ENCODE data around the gene TCF7L2. TPM values are rescaled to one million over a fixed set of nuclear protein-coding genes. Genes with fewer than 3 reads are reported as not detected.

TCF7L2 gene
- total RNA-seq, 3 donors from 2014 or later, result 0.76 to 1.9 (median 0.90) TPM

DNA sequence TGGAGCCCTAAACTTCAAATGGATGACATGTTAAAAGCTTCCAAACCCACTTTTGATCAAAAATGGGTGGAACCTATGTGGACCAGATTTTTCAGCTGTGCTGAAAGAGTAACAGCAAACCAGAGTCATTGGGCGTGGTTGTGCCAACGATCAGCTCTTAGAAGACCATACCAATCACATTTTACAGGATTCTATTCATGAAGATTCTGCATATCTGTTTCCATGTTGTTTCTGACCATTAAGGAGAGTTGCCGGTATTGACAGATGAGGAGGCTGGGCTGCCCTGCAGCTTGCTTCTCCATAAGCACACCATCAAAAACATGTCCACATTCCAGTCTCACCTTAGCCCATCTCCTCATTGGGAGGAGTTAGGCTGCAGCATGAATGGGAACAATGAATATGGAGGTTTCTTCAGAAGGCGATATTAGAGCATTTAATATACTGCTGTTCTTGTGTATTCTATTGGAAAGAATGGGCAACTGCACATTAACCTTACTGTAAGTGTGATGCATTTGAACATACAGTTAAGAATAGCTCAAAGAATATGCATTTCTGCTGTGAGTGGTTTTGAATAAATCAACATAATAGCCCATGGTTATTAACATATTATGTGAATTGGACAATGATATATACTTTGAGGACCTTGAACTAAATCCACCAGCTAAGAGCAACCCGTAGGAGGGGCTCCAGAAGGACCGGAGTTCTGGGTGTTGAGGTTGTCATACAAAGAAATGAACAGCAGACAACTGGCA, 116.7 kb downstream of the TCF7L2 start:
- DNase-seq, result no peak
- Mint-ChIP-seq H3K36me3 (ENCODE audit: insufficient read depth) (no peaks in the 10 kb centered on the region), H3K4me3 (no peak overlapping the region), H3K27me3 (ENCODE audit: low read depth) (no peaks in the 10 kb centered on the region), H3K4me1 (ENCODE audit: low read depth) (no peaks in the 10 kb centered on the region), H3K9me3 (no peaks in the 10 kb centered on the region)
- no peak for ATAC-seq

DNA sequence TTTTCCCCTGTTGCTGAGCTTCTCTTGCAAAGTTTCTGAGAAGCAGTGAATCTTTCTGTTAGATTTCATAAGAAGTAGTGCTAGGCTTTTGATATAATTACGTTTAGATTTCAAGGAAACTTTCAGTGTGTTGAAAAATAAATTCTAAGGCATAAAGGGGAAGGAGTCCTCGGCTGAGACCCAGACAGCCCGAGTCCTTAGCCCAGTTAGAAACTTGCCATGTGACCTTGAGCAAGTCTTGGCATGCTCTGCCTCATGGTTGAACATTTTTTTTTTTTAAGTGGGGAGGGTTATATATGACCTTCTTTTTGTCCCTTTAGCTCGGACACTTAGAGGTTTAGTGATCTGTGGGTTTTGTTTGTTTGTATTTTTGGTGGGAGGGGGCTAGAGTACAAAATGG, 117.5 kb downstream of the TCF7L2 start:
- Mint-ChIP-seq H3K4me3 (no peak overlapping the region), H3K4me1 (ENCODE audit: low read depth) (no peaks in the 10 kb centered on the region), H3K27me3 (ENCODE audit: low read depth) (no peaks in the 10 kb centered on the region), H3K9me3 (no peaks in the 10 kb centered on the region), H3K36me3 (ENCODE audit: insufficient read depth) (no peaks in the 10 kb centered on the region)
- DNase-seq (no peak), ATAC-seq (no peak)

DNA sequence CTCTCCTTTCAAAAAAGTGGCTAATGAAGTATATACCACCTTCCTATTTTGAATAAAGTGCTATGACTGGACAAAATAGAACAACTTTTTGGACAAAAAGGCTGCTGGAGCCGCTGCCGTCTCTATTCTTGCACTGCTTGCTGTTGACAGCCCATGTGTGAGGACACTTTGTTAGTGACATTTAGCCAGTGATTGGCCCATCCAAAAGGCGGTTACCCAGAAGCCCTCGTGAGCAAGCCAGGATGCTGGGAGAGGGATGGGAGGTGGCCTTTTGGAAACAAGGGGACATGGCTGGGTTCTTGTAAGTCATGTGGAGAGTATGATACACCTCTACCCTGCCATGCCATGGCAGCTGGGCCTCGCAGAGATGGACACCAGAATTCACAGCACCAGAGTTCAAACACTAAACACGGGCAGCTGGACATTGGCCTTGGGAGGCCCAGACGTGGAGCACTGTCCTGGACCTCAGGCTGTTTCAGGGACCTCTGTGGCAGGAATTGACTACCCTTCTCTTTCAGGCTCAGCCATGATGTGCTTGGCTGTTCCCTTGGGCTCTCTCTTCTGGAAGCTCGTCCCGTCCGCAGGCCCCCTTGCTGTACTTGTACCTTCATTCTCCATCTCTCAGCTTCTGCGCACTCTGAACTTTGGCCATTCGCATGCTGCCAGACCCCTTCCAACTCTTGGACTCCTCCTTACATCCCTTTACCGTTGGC, 118.3 kb downstream of the TCF7L2 start:
- ATAC-seq (no peak), DNase-seq (no peak)
- H3K36me3 Mint-ChIP-seq (ENCODE audit: insufficient read depth), result no peaks in the 10 kb centered on the region
- no peaks in the 10 kb centered on the region for H3K4me1 Mint-ChIP-seq (ENCODE audit: low read depth)
- no peaks in the 10 kb centered on the region for H3K9me3 Mint-ChIP-seq
- no peaks in the 10 kb centered on the region for H3K27me3 Mint-ChIP-seq (ENCODE audit: low read depth)
- no peak overlapping the region for H3K4me3 Mint-ChIP-seq

DNA sequence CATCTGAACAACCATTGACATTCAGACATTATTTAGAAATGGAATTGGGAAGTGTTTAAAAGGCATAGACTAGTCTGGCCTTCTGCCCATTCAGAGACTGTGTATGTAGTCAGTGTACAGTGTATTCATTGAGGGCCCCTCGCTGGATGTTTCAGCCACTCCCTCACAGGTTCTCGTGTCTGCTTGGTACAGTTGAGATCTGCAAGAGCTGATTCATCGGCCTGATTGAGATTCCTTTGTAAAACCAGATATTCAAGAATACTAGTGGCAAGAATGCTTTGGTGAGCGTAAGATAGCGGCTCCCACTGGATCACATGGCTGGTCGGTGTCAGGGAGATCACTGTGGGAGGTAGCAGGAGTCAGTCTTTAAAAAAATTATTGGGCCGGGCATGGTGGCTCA, 119.5 kb downstream of the TCF7L2 start:
- DNase-seq, result no peak
- no peaks in the 10 kb centered on the region for H3K9me3 Mint-ChIP-seq
- H3K4me3 Mint-ChIP-seq, result no peak overlapping the region
- H3K4me1 Mint-ChIP-seq (ENCODE audit: low read depth), result no peaks in the 10 kb centered on the region
- ATAC-seq, result no peak
- H3K27me3 Mint-ChIP-seq (ENCODE audit: low read depth), result no peaks in the 10 kb centered on the region
- H3K36me3 Mint-ChIP-seq (ENCODE audit: insufficient read depth), result no peaks in the 10 kb centered on the region

DNA sequence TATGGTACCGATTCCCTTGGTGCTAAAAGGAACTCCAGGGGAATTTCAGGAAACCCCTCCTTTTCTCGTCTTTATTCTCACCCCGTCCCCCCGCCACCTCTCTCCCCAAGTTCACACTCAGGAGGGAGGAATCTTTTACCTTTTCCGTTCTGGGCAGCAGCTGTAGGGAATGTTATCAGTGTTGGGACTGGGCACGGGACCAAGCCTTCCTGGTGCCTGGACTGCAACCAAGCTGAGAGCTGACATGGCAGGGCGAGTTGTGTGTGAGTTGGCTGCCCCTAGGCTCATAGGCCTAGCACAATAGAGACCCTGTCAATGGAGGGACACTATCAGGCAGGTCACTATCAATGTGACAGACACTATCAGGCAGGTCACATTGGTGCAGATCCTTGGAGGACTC, 121.4 kb downstream of the TCF7L2 start:
- Mint-ChIP-seq H3K4me1 (ENCODE audit: low read depth) (no peaks in the 10 kb centered on the region), H3K4me3 (no peak overlapping the region), H3K36me3 (ENCODE audit: insufficient read depth) (no peaks in the 10 kb centered on the region), H3K9me3 (no peaks in the 10 kb centered on the region), H3K27me3 (ENCODE audit: low read depth) (no peaks in the 10 kb centered on the region)
- DNase-seq (no peak), ATAC-seq (no peak)

DNA sequence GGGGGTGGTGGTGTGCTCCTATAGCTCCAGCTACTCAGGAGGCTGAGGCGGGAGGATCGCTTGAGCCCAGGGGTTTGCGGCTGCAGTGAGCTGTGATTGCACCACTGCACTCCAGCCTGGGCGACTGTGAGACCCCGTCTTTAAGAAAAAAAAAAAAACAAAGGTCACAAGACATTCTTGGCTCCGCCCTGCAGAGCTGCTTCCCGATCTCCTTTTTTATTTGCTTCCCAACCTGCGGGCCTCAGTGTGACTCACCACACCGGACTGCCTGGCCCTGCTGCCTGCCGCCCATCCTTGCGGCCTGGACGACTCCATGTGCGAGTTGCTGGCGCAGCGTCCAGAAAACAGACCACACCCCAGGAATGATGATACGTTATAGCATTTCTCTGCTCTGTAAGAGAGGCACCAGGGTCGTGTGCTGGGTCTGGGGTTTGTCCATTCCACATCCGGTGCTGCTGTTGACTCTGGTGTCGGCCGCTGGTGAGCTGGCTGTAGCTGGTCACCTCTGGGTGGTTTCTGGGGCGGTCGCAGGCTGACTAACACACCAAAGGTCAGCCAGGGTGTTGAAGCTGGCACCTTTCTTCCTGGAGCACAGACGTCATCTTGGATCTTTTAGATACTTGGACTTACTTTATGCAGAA, 123.6 kb downstream of the TCF7L2 start:
- Mint-ChIP-seq H3K27me3 (ENCODE audit: low read depth) (no peaks in the 10 kb centered on the region), H3K9me3 (no peaks in the 10 kb centered on the region), H3K4me1 (ENCODE audit: low read depth) (no peaks in the 10 kb centered on the region), H3K4me3 (no peak overlapping the region), H3K36me3 (ENCODE audit: insufficient read depth) (peaks cover 1% of the 10 kb centered on the region)
- no peak for DNase-seq
- no peak for ATAC-seq

DNA sequence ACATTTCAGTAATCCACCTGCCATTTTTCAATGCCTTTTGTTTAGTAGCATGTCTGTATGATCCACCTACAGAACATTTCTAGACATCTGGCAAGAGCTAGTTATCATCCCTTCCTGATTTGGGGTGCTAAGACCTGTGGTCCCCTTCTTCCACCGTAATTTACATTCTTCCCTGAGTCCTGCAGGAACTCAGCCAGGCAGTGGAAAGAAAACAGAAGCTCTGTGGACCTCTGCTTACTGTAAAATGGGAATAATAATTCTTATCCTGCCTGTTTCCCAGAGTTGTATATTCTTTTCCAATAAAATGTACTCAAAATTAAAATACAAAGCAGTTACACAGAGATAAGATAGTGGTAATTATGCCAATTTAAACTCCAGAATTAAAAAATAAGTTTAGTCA, 126.9 kb downstream of the TCF7L2 start:
- Mint-ChIP-seq H3K4me1 (ENCODE audit: low read depth) (no peaks in the 10 kb centered on the region), H3K4me3 (no peak overlapping the region), H3K36me3 (ENCODE audit: insufficient read depth) (peaks cover 1% of the 10 kb centered on the region), H3K27me3 (ENCODE audit: low read depth) (peaks cover 2% of the 10 kb centered on the region), H3K9me3 (no peaks in the 10 kb centered on the region)
- DNase-seq (no peak), ATAC-seq (no peak)

DNA sequence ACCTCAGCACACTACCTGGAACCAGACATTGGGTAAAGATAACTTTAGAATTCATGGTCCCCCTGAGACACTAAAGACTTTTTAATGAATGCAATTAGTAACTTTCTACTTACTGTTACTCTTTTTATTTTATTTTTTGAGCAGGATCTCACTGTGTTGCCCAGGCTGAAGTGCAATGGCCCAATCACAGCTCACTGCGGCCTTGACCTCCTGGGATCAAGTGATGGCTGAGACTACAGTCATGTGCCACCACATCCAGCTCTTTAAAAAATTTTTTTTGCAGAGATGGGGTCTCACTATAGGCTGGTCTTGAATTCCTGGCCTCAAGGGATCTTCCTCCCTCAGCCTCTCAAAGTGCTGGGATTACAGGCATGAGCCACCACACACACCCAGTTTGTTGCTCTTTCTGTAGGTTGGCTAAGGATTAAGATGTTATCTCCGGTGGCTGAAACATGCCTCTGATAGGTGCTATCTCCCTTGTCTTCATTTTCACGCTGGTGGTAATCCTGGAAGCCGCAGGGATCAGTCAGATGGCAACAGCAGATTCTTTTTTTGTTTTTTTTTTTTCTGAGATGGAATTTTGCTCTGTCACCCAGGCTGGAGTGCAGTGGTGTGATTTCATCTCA, 128.3 kb downstream of the TCF7L2 start:
- no peaks in the 10 kb centered on the region for H3K4me1 Mint-ChIP-seq (ENCODE audit: low read depth)

DNA sequence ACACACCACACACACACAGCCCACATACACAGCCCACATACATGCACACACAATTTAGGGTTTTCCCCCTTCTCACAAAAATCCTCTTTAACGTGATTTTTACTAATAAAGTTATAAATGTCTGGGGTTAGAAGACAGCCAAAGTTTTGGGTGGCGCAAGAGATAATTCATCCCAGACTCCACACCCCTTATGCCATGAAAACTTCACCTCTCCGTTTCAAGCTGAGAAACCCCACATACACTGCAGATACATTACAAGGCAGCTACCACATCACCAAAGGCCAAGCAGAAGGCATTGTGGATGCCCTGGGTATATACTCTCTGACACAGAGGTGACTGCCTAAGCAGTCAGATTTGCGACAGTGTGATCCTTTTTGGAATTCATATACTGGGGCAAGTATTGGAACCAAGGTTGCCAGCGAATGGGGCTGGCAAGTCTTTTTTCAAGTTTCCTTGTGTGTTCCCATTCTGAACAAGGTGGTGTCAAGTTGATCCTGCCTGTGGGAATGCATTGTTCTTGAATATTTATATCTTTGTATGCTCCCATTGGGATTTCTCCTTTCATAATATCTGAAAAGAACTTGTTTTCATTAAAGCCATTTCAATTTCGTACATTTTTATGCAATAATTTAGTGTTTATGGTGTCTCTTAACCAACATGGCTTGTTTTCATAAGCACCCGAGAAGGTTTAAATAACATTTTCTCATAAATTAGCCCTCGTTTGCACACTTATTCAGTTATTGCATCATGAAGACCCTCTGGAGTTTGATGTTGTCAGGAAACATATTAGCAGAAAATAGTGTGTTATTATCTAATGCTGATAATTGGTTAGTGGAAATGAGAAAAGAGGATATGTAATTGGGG, 130.2 kb downstream of the TCF7L2 start:
- ATAC-seq, result no peak
- DNase-seq, result no peak
- H3K27me3 Mint-ChIP-seq (ENCODE audit: low read depth), result peaks cover 2% of the 10 kb centered on the region
- H3K9me3 Mint-ChIP-seq, result no peaks in the 10 kb centered on the region
- H3K36me3 Mint-ChIP-seq (ENCODE audit: insufficient read depth), result peaks cover 1% of the 10 kb centered on the region
- no peaks in the 10 kb centered on the region for H3K4me1 Mint-ChIP-seq (ENCODE audit: low read depth)
- H3K4me3 Mint-ChIP-seq, result no peak overlapping the region

More for the DNA sequence above, 128.3 kb downstream of the TCF7L2 start:
- ATAC-seq (no peak), DNase-seq (no peak)
- Mint-ChIP-seq H3K4me3 (no peak overlapping the region), H3K27me3 (ENCODE audit: low read depth) (peaks cover 2% of the 10 kb centered on the region), H3K9me3 (no peaks in the 10 kb centered on the region), H3K36me3 (ENCODE audit: insufficient read depth) (peaks cover 1% of the 10 kb centered on the region)

DNA sequence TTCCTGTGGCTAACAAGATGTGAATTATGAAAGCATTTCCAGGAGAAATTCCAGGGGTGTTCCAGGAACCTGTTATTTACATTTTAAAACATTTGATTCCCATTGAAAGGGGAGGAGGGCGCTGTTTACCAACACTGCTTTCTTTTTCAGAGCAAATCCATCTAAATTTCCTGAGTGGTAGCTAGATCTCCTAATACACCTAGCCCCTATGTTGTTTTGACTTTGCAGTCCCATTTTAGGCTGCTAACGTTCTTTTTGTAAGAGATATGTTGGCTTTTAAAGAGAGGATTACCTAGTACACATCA, 130.8 kb downstream of the TCF7L2 start:
- DNase-seq, result no peak
- peaks cover 1% of the 10 kb centered on the region for H3K36me3 Mint-ChIP-seq (ENCODE audit: insufficient read depth)

DNA sequence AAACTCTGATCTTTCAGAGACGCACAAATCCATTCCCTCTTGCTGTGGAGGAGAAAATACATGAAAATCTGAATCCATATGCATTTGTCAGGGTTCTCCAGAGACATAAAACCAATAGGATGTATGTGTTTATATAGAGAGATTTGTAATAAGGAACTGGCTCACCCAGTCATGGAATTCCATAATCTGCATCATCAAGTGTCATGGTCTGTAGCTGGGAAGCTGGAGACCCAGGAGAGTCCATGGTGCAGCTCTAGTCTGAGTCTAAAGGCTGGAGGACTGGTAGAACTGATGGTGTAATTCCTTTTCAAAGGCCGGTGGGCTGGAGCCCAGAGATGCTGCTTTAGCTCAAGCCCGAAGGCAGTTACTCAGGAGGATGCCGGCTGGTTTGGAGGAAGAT, 134.0 kb downstream of the TCF7L2 start:
- H3K27me3 Mint-ChIP-seq (ENCODE audit: low read depth), result peaks cover 2% of the 10 kb centered on the region
- ATAC-seq (no peak), DNase-seq (no peak)
- H3K36me3 Mint-ChIP-seq (ENCODE audit: insufficient read depth), result no peaks in the 10 kb centered on the region
- H3K4me3 Mint-ChIP-seq, result no peak overlapping the region
- H3K4me1 Mint-ChIP-seq (ENCODE audit: low read depth), result no peaks in the 10 kb centered on the region
- no peaks in the 10 kb centered on the region for H3K9me3 Mint-ChIP-seq

More for the DNA sequence above, 130.8 kb downstream of the TCF7L2 start:
- Mint-ChIP-seq H3K9me3 (no peaks in the 10 kb centered on the region), H3K4me1 (ENCODE audit: low read depth) (no peaks in the 10 kb centered on the region), H3K27me3 (ENCODE audit: low read depth) (peaks cover 2% of the 10 kb centered on the region), H3K4me3 (no peak overlapping the region)
- no peak for ATAC-seq

DNA sequence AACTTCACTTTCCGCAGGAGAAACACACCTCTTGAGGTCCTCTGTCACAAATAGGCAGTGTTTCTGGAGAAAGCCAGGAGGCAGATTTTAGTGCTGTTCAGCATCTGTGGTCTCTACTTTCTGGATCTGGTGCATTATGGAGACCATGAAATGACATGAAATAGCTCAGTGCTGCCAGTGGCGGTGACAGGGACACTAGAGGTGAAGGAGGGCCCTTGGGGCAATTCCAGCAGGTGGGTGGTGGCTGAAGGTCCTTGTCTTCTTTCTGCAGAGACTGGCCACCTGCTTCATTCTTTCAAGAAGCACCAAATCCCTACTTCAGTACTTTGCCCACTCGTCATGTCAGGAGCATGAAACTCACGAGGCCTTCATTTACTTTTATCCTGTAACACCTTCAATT, 135.7 kb downstream of the TCF7L2 start:
- no peaks in the 10 kb centered on the region for H3K36me3 Mint-ChIP-seq (ENCODE audit: insufficient read depth)
- no peak for ATAC-seq

DNA sequence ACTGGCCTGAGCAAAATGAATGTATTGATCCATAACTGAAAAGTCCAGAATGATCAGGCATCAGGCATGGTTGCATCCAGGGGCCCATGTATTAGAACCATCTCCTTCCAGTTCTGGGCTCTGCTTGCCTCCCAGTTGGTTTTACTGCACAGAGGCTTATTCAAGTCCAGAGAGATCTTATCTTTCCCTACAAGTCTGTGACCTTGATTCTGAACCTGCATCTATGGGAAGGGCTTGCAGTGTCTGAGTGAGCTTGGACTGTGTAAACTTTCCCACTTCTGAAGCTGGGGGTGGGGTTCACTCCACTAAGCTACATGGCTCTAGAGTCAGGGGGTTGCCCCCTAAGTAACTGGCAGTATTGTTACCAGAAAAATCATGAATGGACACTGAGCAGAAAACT, 136.2 kb downstream of the TCF7L2 start:
- no peaks in the 10 kb centered on the region for H3K4me1 Mint-ChIP-seq (ENCODE audit: low read depth)
- no peak overlapping the region for H3K4me3 Mint-ChIP-seq
- DNase-seq (no peak), ATAC-seq (no peak)
- no peaks in the 10 kb centered on the region for H3K36me3 Mint-ChIP-seq (ENCODE audit: insufficient read depth)
- no peaks in the 10 kb centered on the region for H3K27me3 Mint-ChIP-seq (ENCODE audit: low read depth)
- H3K9me3 Mint-ChIP-seq, result no peaks in the 10 kb centered on the region

More for the DNA sequence above, 135.7 kb downstream of the TCF7L2 start:
- Mint-ChIP-seq H3K9me3 (no peaks in the 10 kb centered on the region), H3K4me1 (ENCODE audit: low read depth) (no peaks in the 10 kb centered on the region), H3K27me3 (ENCODE audit: low read depth) (no peaks in the 10 kb centered on the region), H3K4me3 (no peak overlapping the region)
- no peak for DNase-seq

Data from activated T-cell treated with anti-CD3 and anti-CD28 coated beads, Interleukin-2, amount 50 U/mL, for 4 hours (primary cell).